ENCODE data around the gene RNASE7. TPM values are rescaled to one million over a fixed set of nuclear protein-coding genes. Genes with fewer than 3 reads are reported as not detected.

Gene RNASE7
- total RNA-seq, 1 donor from 2014 or later: 0.39 TPM

DNA sequence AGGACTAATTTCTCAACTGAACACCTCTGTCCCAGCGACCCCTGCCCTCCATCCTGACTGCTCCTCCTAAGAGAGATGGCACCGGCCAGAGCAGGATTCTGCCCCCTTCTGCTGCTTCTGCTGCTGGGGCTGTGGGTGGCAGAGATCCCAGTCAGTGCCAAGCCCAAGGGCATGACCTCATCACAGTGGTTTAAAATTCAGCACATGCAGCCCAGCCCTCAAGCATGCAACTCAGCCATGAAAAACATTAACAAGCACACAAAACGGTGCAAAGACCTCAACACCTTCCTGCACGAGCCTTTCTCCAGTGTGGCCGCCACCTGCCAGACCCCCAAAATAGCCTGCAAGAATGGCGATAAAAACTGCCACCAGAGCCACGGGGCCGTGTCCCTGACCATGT lies 756 bp downstream of the RNASE7 start:
- no peak for DNase-seq (ENCODE audit: low spot score)

DNA sequence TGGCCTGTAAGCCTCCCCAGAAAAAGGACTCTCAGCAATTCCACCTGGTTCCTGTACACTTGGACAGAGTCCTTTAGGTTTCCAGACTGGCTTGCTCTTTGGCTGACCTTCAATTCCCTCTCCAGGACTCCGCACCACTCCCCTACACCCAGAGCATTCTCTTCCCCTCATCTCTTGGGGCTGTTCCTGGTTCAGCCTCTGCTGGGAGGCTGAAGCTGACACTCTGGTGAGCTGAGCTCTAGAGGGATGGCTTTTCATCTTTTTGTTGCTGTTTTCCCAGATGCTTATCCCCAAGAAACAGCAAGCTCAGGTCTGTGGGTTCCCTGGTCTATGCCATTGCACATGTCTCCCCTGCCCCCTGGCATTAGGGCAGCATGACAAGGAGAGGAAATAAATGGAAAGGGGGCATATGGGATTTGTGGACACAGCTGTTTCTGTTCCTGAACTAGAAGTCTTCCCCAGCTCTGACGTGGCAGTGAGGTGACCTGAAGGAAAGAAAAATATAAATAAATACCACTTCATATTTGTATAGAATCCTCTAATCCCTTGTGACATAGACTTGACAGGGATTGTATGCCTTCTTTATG lies 1.3 kb downstream of the RNASE7 start:
- DNase-seq (ENCODE audit: low spot score): no peak

DNA sequence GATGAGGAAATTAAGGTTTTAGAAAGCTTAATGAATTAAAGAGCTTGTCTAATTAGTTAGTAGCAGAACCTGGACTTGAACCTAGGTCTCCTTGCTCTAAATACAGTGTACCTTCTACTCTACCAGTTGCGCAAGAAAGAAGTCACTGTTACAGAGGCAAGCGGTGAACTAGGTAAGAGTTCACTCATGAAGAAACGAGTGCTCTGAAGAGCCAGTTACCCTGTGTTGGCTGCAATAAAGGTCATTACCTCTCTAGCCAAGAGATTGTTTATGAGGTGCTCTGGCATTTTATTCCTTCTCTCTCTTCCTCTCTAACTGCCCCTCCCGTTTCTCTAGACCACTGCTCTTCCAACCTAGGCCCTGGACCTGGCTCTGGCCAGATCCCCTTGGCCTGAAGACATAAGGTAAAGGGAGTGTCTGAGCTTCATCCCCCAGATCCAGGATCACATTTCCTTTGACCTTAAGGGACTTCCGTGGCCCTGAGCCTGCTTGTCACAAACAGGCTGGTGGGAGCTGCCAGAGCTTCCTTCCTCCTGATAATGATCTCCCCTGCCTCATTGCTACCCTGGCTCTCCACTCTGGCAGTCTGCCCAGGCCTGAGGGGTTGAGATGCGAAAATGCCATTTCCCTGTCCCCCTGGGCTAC lies 1.9 kb downstream of the RNASE7 start:
- no peak for DNase-seq (ENCODE audit: low spot score)

DNA sequence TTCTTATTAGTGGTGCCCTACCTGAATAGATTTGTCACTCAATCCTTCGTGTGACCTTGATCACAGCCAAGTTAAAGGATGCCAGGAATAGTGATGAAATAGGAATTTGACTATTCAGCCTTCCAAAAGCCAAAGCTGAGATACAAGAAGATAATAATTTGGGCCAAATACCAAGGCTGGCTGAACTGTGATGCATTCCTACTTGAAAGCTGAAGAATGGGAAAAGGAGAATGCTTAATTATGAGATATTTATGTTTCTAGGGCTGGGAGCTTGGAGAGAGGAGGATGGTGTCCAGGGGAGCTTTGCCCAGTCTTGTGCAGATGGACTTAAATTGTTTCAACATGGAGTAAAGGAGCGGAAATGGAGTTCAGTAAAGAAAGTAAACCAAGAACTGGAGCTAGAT lies 5.2 kb downstream of the RNASE7 start:
- no peak for DNase-seq (ENCODE audit: low spot score)

DNA sequence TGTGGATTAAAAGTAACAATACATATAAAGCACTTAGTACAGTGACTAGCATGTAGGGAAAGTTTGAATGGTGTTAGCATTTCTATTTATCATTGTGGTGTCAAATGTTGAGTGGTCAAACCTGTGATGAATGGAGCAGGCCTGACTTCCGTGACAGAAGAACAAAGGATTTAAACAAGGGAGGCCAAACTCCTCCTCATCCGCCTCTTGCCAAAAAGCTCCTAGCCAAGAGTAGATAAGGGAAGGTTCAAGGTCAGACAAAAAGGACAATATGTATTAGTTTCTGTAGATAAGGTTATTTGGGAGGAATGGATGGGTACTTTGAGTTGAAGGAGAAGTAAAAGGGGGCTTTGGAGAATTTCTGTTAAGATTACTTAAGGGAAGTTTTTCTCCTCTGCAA lies 6.5 kb downstream of the RNASE7 start:
- no peak for DNase-seq (ENCODE audit: low spot score)

DNA sequence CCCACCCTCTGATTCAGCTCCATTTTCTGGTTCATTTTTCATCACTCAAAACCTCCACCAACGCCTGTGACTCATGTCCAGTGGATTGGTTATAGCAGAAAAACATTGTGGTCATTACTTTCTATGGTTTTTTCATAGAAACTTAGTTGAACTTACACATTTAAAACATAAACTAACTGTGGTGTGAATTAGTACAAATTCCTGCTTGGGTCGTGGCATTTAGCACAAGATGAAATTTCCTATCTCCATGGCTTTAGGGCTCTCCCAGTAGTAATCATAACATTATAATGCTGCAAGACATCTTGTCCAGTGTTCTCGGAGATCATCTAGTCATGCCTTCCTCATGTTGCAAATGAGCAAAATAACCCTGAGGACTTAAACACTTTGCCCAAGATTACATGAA lies 7.1 kb downstream of the RNASE7 start:
- DNase-seq (ENCODE audit: low spot score): no peak

DNA sequence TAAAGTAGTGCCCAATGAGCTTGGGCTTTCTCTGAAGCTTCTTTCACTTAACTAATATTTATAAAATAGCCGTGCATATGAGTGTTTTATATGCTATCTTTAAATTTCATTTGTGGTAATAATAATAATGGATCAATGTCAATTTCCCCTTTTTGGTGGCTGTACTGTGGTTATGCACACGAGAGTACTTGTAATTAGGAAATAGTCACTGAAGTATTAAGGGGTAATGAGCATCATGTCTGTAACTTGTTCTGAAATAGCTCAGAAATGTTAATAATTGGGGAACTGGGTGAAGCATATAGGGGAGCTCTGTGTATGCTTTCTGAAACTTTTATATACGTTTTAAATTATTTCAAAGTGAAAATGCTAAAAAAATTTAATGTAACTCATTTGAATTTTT lies 8.4 kb downstream of the RNASE7 start:
- no peak for DNase-seq (ENCODE audit: low spot score)

DNA sequence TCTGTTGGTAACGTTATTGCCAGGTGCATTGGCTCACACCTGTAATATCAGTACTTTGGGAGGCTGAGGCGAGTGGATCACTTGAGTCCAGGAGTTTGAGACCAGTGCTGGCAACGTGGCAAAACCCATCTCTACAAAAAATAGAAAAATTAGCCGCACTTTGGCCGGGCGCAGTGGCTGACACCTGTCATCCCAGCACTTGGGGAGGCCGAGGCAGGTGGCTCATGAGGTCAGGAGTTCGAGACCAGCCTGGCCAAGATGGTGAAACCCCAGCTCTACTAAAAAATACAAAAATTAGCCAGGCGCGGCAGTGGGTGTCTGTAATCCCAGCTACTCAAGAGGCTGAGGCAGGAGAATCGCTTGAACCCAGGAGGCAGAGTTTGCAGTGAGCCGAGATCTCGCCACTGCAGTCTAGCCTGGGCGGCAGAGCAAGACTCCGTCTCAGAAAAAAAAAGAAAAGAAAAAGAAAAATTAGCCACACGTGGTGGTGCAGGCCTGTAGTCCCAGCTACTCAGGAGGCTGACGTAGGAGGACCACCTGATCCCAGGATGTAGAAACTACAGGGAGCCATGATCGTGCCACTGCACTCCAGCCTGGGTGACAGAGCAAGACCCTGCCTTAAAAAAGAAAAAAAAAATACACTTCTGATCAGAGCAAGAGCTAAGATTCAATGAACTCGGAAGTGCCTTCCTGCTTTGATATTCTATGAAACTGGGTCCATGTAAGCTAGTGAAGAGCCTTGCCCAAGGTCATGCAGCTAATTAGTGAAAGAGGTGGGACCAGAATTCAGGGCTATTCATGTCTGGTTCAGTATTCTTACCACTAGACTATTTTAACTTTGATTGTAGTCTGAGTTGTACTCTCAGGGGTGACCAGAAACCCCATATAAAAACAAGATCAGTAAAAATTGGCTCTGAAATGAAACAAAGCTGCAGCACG lies 11.3 kb downstream of the RNASE7 start:
- DNase-seq (ENCODE audit: low spot score): no peak

DNA sequence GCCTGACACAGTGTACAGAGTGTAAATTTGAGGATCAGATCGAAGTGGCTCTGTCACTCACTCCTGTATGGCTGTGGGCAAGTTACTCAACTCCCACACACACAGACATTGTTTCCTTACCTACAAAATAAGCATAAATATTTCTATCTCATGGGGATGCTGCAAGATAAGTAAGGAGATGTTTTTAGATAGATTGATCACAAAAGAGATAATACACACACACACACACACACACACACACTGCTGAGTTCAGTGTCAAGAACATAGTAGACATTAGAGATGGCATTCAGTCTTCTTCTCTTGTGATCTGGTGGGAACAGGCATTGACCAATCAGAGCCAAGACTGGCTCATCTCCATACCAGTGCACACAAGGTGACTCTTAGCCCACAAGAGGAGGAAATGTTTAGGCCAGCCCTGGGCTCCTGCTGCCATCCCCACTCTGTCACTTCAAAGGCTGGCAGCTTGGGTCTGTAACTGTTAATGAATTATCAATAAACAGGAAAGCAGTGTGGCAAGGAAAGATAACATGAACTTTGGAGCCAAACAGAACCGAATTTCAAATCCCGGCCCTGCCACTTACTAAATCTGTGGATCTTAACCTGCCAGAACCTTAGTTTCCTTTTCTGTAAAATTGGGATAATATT lies 12.1 kb downstream of the RNASE7 start:
- DNase-seq (ENCODE audit: low spot score): no peak

DNA sequence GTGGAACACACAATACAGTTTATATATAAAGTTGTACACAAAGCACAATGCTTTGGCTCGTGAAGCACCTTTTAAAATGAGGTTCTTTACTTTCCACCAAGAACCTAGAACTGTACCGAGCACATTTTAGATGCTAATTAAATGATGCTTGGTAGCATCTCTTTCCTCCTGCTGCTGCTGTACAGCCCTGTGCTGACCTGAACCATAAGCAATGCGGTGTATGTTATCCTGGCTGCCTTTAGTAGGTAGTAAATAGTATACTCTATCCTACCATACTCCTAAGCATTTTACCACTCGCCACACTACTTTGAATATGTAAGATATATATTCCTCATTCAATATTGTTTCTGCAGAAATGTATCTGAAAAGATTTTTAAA lies 12.6 kb downstream of the RNASE7 start:
- no peak for DNase-seq (ENCODE audit: low spot score)

DNA sequence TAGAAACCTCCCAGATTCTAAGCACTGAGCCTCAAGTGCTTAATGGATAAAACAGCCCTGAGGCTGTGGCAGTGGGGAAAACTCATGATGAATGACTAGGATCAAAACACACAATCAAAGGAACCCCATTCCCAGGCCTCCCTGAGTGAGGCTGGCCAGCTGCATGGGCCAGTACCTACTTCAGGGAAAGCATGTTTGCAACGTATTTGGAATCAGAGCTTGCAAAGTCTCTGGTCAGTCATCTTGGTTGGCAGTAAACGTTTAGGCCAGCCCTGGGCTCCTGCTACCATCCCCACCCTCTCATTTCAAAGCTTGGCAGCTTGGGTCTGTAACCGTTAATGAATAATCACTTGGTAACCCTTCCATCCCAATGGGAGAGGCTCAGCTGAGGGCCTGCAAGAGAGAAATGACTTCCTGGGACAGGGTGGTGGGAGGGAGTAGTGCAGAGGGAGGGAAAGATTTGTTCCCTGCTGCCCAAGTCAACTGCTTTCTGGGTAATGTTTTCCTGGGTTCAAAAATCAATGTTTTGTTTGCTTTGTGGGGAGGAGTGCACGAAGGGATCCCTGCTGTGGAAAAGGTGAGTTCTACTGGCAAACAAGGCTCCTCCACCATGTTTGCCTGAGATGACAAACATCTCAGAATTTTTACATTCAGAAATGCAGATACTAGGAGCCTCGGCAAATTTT lies 13.4 kb downstream of the RNASE7 start:
- DNase-seq (ENCODE audit: low spot score): no peak

DNA sequence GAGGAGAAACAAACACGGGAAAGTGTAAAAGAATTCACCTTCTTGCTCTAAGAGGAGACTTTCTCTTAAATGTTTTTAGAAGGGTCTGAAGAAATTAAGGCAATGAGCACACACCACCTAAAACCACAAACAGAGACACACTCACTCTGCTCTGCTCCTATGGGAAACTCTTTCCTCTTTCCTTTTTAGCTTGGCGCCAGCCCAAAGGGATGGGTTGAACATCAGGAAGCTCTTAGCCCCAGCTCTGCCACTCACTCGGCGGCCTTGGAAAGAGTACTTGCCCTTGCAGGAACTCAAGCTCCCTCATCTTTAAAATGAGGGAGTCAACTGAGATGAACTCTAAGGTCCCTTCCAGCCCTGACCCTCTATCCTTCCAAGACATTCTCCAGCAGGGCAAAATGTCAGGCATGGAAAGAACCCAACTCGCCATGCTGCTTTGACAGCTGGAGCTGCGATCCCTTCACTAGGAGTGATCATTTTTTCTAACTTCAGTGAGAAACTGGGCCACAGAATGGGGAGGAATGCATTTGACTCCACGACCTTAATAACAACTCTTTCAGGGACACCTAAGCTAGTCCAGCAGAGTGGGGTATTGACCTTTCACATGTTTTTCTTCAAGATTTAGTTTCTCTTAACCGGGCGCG lies 14.5 kb downstream of the RNASE7 start:
- DNase-seq (ENCODE audit: low spot score): no peak

DNA sequence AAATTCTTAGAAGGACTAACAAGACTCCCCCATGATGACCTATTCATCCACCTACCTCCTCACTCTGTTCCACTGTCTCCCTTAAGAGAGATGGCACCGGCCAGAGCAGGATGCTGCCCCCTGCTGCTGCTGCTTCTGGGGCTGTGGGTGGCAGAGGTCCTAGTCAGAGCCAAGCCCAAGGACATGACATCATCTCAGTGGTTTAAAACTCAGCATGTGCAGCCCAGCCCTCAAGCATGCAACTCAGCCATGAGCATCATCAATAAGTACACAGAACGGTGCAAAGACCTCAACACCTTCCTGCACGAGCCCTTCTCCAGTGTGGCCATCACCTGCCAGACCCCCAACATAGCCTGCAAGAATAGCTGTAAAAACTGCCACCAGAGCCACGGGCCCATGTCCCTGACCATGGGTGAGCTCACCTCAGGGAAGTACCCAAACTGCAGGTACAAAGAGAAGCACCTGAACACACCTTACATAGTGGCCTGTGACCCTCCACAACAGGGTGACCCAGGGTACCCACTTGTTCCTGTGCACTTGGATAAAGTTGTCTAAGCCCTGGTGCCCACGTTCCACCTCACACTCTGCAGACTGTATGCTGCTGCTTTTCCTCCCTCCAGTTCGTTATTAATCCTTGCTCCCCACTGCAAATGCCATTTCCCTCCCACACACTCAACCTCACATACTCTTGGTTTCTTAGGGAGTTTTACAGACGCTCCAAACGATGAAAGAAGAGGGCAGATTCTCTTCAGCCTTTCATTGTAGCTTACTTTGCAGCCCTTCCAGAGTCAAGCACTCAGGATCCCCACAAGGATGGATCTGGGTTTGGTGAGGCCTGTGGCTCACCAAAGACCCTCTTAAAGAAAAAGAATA lies 15.9 kb downstream of the RNASE7 start, which contains the start of gene RNASE8:
RNASE8 (plus strand) TSS at position 20 of the 873 bp plus-strand sequence; CDS start at position 91, 71 bp downstream.
- DNase-seq (ENCODE audit: low spot score): no peak

DNA sequence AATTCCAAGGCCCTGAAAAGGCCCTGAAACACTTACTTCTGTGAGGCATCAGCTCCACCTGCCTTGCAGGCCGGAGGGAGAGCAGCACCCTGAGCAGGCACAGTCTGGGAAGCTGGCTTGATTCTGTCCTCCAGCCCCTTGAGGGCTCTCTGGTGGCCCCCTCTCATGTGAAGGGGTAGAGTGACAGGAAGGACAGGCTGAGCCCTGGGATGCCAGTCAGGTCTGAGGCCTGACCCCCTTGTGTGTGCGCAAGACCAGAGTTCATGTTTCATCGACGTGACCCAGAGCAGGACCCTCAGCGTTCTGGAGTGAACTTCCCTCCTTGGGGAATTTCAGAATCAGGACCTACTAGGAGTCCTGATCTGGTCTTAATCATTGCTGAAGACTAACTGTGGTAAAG lies 16.7 kb downstream of the RNASE7 start:
- no peak for DNase-seq (ENCODE audit: low spot score)

DNA sequence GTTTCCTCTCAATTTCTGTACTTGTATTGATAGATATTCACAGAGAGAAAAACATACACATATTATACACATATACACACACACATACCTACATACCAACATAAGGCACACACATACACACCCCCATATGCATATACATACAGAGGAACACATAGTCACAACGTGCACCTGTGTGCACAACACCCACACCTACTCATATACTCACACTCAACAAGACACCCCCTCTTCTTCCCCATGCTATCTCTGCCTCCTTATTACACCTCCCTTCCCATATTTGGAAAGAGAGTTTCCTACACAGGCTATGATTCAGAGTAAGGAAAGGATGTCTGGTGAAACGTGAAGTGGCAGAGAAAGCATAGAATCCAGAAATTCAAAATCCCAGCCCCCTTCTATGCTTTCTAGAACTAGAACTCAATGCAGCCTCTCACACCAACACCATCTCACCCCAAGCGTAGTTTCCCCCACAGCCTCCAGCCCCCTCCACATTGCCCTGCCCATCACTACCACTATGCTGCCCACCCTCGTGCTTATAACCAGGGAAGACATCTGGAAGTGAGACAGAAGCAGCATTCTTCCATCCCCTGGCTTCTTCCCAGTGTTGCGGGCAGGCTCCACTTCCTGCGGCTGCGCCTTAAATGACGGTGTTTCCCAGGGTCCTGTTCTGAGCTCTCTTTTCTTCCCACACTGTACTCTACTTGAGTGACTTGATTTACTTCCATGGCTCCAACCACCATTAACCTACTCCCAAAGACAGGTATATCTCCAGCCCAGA lies 17.9 kb downstream of the RNASE7 start:
- no peak for DNase-seq (ENCODE audit: low spot score)

DNA sequence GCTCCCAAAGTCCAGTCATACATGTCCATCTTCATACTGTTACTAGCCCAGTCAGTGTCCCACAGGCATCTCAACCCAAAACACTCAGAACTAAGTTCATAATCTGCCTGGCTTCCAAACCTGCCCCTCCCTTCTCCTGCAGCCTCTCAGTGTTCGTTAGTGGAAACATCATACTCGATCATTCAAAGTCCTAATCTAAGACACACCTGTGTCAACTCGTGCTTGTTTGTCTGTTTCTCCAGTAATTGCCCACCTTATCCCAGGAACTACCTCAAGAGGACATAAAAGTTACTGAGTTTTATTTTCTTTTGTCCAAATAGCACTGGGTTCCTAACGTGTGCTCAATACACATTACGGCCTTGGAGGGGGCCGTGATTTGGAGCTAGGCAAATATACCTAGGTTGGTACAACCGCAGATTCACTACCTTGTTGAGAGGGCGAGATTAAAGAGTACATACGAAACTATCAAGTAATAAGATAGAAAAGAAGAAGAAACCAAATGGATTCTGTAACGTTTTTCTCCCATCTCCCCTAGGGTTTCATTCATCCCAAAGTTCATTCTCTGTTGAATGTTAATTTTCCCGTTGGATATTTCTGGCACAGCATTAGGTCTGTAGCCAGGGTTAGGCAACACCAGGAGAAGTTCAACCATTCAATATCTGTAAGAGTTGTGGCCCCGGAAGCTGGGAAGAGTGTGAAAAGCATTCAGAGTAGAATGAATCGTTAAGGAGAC lies 18.6 kb downstream of the RNASE7 start:
- DNase-seq (ENCODE audit: low spot score): no peak

DNA sequence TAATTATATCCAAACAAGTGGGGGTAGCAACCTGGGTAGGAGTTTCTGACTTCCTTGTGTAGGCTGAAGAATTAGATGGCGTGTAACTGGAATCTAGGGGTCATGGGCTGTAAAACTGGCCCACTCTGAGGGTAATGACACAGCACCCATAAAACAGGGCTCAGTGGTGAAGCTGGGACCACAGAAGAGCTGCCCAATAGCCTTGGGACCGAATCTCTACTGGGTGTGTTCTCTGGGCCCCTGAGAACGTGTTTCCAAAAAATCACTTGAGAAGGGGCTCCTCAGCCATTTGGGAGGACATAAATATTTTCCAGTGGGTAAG lies 19.1 kb downstream of the RNASE7 start:
- no peak for DNase-seq (ENCODE audit: low spot score)

DNA sequence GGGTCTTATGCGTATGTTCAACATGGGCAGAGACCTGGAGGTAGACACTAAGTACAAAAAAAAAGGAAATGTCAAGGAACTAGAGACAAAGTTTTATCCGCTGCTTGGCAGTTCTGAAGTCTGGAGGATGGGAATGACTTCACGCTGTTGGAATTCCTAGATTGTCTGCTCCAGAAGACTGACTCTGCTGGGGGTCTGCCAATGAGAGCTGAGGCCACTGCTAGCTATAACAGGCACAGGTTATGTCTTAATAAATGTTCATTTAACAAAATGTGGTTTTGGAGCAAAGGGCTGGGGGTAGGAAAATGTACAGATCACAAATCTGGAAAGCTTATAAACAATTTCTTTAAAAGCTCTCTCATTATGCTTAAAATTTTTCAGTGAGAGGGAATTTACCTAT lies 21.3 kb downstream of the RNASE7 start:
- no peak for DNase-seq (ENCODE audit: low spot score)
